Stimulated activated CD8-positive, alpha-beta memory T cell treated with anti-CD3 and anti-CD28 coated beads, Interleukin-7, amount 100 ng/mL, for 4 hours (primary cell): ENCODE data around the gene SLC4A8.
"Not testable (repeated sequence)": the region's sequence is repeated elsewhere in the genome, so short reads cannot be mapped to it uniquely, and the experiment has no call there.

Experiments used
- DNase-seq, 2 donors: peaks; one replicate each; pipeline ENCODE4 v3.0.0-alpha.2; 2020; ENCODE audit warnings: low read depth in 2 of 2

The SLC4A8 gene

DNA sequence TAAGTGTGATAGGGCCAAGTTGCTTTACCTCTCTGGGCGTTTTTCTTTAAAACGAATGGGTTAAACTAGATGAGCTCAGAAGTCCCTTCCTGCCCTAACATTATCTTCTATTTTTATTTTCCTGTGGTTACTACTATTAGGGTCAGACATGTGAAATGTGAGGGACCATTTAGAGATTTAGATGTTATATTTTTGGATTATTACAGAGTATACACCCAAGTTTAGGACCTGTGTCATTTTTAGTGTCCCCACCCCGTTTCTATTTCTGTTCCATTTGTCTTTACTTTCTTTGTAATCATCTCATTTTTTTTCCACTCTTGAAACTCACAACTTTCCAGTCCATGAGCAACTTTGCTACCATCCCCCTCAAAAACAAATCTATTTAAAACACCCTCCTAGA is 56.3 kb downstream of the SLC4A8 start:
- DNase-seq, result no peak

GRCh38 chr12:51482929-51483697 is 58.5 kb downstream of the SLC4A8 start:
- DNase-seq, result peak; percentile 7 to 20

DNA sequence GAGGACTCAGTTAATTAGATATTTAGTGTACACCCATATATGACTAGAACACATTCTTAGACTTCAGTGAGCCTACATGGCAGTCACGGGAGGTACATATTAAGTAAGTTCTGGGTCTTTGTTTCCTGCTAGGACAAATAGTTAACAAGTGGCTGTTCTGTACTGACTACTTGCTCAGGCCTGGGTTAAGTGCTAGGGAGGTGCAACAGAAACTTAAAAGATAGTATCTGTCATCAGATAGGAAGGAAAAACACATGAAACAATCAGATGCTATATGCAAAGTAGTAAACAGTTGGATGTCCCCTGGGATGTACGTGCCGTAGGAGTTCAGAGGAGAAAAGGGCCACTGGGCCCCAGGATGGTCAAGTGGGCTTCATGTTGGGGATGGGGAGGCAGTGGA is 59.5 kb downstream of the SLC4A8 start:
- DNase-seq, result no peak

DNA sequence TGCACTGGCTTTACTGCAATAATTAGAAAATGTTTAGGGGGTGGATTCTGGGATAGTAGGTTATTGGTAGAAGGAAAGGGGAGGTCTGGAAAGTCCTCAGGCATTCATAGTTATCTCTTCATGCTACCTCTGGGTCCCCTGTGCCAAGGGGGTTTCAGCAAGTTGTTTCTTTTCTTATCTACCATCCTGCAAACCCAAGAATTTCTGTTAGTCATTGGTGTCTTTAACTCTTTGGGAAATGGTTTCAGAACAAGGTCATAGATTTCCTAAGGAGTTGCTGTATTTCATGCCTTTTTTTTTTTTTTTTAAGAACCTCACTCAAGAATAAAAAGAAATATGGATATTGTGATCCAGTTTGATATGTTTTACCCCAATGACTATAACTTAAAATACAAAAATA is 63.6 kb downstream of the SLC4A8 start:
- DNase-seq, result no peak

DNA sequence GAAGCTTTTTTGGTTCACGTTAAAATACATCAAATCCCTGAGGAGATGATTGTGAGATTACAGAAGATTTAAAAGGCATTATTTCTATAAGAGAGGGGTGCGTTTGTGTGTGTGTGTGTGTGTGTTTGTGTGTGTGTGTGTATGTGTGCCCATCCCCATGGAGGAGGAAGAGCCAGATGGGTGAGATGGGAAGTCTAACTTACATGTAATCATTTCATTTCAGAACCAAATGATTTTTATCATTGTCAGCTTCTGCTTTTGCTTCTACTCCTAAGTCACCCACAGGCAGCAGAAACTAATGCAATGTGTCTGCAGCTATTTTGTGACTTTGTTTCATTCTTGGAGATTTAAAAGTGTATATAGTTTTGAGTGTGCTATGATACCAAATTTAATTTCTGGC is 68.7 kb downstream of the SLC4A8 start:
- DNase-seq, result no peak

GRCh38 chr12:51496895-51497294 is 72.3 kb downstream of the SLC4A8 start:
- no peak for DNase-seq

DNA sequence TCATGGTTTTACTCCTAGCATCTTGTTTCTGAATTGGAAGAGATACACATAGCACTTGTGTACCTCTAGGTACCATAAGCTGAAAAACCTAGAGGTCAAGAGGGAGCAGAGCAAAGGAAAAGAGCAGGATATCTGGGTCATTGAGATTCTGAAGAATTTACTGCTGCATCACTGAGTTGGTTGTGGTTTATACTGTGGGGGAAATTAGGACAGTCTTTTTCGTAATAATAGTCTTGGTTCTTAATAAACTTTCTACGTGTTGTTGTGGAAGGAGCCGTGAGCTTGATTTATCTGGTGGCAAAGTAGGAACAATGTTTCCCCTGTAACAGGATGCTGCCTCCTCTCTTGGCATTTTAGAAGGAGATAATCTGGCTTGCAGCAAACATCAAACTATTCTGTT is 80.2 kb downstream of the SLC4A8 start:
- no peak for DNase-seq

DNA sequence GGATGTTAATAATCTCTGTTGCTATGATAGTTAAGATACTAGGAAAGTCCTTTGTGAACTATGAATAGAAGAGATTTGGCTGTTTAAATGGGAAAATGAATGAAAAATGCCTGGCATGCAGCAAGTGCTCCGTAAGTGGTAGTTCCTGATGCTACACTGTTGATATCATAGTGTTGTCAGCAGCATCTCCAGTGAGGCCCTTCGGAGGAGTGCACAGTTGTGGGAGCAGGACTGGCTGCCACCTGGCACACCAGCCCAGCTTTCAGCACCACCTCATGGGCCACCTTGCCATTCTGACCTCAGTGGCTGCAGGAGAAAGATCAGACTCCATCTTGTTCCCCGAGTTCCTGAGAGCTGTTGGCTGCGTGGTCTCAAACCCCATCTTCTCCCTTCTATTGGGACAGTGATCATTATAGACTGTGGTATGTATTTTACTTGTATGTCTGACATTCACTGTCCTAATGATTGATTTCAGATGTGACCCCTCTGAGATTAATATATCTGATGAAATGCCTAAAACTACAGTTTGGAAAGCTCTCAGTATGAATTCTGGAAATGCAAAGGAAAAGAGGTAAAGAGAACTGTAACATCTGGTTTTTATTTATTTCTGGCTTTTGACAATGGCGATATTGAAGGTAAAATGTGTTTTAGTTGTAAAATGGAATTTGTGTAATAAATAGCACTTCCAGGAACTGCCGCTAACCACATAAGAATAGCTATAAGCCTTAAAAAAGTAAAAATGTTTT is 80.9 kb downstream of the SLC4A8 start:
- no peak for DNase-seq

DNA sequence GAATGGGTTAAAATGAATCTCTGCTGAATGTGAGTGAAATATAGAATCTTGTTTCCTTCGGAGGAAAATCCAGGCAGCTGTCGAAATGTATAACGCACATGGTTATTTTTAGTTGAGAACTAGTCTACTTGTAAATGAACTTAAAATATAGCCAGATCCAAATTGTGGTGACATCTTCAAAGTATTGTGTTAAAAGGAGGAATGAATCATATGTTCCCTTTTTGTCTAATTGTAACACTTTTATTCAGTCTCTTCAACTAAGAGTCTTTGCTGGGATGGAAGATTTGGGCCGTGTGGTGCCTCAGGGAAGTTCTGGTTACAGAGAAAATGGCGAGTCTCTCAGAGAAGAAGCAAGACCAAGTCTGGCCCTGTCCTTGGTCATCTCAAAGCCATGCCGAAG is 82.5 kb downstream of the SLC4A8 start:
- no peak for DNase-seq

DNA sequence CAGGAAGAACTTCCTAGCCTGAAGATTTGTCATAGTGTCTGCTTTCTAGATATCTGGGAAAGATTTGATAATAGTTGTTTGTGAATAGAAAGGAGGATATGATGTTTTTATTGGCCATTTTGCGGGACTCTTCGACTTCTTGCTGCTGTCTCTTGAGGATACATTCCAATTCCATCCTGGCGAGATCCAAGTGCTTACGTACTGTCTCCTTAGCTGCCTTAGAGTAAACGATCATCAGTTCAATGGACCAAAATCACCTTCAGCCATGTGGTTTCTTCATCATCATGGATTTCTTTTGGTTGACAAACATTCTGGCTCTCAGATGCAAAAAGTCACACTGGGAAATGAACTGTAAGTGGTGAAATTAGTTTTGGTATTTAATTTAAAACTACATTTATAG is 83.7 kb downstream of the SLC4A8 start:
- no peak for DNase-seq

GRCh38 chr12:51511546-51512260 is 87.1 kb downstream of the SLC4A8 start:
- DNase-seq, result no peak

GRCh38 chr12:51512438-51512837 is 87.8 kb downstream of the SLC4A8 start:
- DNase-seq, result no peak

DNA sequence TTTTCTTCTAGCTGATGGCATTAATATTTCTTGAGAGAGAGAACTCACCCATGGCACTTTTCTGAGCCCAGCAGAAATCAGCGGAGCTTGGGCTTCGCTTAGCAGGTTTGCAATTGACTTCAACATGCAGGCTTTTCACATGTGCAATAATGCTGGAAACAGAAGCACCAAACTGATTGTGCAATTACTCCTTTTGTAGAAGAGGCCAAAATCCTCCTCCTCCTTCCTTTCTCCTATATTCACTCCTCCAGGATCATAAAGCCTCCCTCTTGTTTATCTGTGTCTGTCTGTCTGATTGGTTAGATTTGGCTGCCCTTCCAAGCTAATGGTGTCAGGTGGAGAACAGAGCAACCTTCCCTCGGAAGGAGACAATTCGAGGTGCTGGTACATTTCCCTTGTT is 90.4 kb downstream of the SLC4A8 start:
- not testable (repeated sequence) for DNase-seq

DNA sequence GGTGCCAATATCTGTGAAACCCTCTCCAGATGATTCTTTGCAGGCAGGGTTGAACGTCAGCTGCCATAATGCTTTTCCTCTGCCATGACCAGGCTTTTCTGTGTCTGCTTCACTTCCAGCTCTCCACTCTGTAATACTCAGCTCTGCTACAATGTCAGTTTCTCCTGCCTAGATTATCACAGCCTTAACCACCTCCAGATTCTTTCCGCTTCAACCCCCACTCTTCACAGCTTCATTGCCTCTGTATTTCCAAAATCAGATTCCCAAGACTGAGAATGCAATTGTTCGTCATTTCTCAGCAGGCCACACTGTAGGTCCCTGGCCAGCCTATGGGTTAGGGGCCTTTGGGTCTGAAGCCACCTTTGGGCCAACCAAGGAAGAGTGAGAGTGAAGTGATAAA is 92.7 kb downstream of the SLC4A8 start:
- DNase-seq, result no peak

DNA sequence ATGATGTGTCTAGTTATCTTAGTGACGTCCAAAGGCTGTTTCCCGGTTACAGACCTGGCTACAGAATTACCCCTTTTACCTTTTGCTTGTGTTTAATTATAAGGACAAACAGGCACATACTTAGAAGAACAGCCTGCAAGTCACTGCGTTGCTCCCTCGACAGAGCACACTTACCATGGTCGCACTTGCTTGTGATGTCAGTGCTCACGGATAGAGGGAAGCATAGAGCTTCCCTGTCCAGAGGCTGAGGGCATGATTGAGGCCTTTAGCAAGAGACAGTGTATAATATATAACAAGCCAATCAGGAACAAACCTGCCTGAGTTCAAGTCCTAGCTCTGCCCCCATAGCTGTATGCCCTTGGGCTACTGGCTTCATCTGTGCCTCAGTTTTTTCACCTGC is 93.2 kb downstream of the SLC4A8 start:
- DNase-seq, result no peak

GRCh38 chr12:51519755-51520154 is 95.1 kb downstream of the SLC4A8 start:
- DNase-seq, result no peak

GRCh38 chr12:51520576-51521325 is 96.1 kb downstream of the SLC4A8 start:
- no peak for DNase-seq

- no peak for DNase-seq
Measured at GRCh38 chr12:51521554-51522276, 97.1 kb downstream of the SLC4A8 start.

DNA sequence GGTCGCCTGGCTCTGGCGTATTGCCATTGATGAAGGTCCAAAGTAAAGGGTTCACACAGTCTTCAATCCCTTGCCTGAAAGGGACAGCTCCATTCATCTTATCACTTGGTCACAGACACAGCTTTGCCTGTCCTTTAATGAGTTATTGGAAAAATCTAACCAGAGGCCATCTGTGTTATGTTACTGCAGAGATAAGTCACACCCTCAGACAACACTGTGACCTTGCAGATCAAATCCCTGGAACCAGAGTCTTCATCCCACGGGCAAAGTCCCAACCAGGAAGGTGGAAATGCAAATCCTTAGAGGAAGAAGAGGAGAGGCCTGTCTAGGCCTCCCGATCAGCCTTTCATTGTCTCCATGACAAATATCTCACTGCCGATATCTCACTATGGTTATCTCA is 98.1 kb downstream of the SLC4A8 start:
- no peak for DNase-seq

DNA sequence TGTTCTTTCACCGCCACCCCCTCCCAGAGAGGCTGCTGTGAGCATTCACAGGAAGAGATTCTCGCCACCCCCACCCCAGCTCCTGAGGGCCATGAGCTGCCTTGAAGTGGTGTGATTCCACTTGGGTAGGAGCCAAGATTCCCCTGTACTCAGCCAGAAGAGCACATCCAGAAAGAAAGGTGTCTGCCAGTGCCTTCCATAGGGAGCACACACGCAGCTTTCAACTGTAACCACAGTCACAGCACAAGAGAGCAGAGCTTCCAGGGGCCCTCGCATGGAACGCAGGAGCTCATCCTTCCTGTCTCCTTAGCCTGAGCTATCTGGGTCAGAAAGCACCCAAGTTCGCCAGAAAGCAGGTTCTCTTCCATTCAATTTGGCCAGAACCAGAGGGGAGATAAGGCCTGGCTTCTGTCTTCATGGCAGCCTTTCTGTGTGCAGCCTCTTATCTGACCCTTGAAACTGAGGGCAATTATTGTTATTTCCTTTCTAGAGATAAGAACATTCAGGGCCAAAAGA is 99.8 kb downstream of the SLC4A8 start:
- no peak for DNase-seq

DNA sequence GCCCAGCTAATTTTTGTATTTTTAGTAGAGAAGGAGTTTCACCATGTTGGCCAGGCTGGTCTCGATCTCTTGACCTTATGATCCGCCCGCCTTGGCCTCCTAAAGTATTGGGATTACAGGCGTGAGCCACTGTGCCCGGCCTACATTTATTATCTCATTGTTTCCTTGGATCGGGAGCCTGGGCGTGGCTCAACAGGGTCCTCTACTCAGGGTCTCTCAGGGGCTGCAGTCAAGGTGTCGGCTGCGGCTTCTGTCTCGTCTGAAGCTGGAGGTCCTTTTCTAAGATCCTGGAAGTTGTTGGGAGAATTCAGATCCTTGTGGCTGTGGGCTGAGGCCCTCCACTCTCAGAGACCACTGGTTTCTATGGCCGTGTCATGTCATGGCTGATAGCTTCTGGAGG is 100.9 kb downstream of the SLC4A8 start:
- no peak for DNase-seq
